ENCODE measurements around the gene RXRA.
A peak's percentile ranks its signal among the peaks of the same experiment; 100 is the strongest.

The RXRA gene

DNA sequence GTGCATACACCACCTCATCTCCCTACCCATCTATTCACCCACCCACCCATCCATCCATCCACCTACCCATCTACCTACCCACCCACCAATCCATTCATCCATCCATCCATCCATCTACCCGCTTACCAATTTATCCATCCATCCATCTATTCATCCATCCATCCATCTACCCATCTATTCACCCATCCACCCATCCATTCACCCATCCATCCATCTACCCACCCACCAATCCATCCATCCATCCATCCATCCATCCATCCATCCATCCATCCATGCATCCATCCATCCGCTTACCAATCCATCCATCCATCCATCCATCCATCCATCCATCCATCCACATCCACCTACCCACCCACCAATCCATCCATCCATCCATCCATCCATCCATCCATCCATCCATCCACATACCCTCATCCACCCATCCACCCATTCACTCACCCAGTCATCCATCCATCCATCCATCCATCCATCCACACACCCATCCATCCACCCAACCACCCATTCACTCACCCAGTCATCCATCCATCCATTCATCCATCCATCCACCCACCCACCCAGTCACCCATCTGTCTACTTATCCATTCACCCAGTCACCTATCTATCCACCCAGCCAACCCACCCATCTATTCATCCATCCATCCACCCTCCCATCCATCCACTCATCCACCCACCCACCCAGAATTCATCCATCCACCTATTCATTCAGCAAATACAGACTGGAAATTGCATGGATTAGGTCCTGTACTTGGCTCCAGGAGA is 125.6 kb downstream of the RXRA start:
- no peak for DNase-seq (ENCODE audit: low read depth in 2 of 2)

DNA sequence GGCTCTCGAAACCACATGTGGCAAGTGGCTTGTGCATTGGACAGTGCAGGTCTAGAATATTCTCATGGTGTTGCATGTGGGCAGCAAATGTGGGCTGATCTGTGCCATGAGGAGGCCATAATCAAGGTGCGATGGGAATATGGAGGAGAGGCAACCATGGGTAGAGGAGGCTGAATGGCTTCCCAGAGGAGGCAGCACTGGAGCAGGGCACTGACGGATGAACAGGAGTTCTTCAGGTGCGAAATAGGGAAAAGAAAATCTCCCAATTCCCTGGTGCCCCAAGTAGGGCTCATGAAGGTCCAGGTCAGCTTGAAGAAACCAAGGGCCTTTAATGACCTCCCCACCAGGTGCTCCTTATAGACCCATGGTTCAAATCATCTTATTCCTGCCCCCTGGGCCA is 126.5 kb downstream of the RXRA start:
- DNase-seq (ENCODE audit: low read depth in 2 of 2) = no peak

GRCh38 chr9:134453776-134454475 is 127.7 kb downstream of the RXRA start:
- no peak for DNase-seq (ENCODE audit: low read depth in 2 of 2)

GRCh38 chr9:134454476-134454857 is 128.2 kb downstream of the RXRA start:
- DNase-seq (ENCODE audit: low read depth in 2 of 2) = no peak

GRCh38 chr9:134455021-134455471 is 128.8 kb downstream of the RXRA start:
- DNase-seq (ENCODE audit: low read depth in 2 of 2) = no peak

DNA sequence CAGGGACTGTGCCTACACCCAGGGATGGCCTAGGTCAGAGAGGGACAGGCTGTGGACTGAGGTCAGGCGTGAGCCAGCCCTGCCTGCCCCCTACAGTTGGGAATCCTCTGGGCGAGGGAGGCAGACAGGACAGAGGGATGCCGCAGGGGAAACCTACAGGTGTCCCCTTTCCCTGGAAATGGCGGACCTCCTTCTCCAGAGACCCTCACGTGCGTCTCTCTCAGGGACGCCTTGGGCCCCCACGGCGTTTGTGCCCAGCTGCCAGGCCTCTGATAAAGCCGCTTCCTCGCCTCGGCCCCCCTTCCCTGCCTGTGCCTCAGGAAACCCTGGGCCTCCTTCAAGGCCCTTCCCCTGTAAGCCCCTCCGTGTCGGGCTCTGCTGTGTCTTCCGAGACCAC is 129.3 kb downstream of the RXRA start:
- DNase-seq (ENCODE audit: low read depth in 2 of 2) = no peak

- DNase-seq (ENCODE audit: low read depth in 2 of 2) = peak; percentile 43 to 58
These were observed 129.9 kb downstream of the RXRA start for GRCh38 chr9:134455934-134456755.

DNA sequence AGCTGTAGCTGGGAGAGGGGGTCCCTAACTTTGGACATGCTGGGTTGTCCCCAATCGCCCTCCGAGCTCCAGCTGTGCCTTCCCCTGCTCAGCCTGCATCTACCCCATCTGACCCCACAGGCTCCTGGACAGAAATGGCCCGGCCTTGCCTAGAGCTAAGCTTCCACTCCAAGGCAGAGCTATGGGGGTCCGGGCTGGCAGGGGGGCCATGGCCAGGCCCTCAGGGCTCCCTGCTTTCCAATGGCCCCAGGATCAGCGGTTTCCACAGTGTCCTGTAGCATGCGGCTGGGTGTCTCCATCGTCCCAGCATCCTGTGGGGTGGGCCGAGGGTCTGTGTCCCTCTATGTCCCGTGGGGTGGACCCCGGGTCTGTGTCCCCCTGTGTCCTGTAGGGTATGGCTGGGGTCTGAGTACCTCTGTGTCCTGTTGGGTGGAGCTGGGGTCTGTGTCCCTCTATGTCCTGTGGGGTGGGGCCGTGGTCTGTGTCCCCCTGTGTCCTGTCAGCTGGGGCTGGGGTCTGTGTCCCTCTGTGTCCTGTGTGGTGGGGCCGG is 130.6 kb downstream of the RXRA start:
- no peak for DNase-seq (ENCODE audit: low read depth in 2 of 2)

DNA sequence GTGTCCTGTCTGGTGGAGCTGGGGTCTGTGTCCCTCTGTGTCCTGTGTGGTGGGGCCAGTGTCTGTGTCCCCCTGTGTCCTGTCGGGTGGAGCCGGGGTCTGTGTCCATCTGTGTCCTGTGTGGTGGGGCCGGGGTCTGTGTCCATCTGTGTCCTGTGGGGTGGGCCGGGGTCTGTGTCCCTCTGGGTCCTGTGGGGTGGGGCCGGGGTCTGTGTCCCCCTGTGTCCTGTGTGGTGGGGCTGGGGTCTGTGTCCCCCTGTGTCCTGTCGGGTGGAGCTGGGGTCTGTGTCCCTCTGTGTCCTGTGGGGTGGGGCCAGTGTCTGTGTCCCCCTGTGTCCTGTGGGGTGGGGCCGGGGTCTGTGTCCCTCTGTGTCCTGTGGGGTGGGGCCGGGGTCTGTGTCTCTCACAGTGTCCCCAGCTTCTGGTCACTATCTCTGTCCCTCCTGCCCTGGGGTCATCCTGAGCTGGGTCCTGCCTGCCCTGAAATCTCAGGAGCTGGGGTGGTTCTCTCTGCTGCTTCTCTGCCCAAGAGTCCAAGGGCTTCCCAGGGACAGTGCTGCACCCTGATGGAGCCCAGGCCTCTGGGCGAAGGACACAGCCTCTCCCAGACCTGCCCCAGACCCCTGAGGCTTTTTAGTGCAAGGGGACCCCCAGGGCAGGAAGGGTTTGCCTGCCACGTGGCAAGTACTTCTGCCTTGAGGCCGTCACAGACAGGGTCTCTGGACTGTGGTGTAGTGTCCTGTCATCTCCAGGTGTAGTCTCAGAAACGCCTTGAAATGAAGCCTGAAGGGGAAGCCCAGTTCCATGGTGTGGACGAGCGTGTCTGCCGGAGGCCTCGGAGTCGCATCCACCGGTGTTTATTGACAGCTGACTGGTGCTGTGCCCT is 131.3 kb downstream of the RXRA start:
- DNase-seq (ENCODE audit: low read depth in 2 of 2) = no peak

GRCh38 chr9:134458207-134459108 is 132.2 kb downstream of the RXRA start:
- DNase-seq (ENCODE audit: low read depth in 2 of 2) = no peak

- DNase-seq (ENCODE audit: low read depth in 2 of 2) = no peak
These were observed 132.9 kb downstream of the RXRA start for GRCh38 chr9:134459164-134459563.

DNA sequence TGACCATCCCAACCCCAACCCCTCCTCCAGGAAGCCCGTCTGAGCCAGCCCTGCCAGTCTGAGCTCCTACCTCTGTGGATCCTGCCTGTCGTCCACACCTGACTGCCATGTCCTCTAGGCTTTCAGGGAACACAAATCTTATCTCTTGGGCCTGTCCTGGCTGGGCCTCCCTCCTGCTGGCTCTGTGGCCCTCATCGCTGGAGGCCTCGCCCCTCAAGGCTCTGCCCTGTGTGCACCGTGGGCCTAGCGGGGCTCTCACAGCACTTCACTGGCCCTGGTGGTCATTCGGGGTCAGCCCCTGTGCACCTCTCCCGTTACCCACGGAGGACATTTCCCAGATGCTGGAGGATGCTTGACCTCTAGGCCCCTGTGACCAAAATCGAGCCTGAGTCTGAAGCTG is 133.3 kb downstream of the RXRA start:
- DNase-seq (ENCODE audit: low read depth in 2 of 2) = no peak

GRCh38 chr9:134460206-134460605 is 134.0 kb downstream of the RXRA start:
- no peak for DNase-seq (ENCODE audit: low read depth in 2 of 2)

DNA sequence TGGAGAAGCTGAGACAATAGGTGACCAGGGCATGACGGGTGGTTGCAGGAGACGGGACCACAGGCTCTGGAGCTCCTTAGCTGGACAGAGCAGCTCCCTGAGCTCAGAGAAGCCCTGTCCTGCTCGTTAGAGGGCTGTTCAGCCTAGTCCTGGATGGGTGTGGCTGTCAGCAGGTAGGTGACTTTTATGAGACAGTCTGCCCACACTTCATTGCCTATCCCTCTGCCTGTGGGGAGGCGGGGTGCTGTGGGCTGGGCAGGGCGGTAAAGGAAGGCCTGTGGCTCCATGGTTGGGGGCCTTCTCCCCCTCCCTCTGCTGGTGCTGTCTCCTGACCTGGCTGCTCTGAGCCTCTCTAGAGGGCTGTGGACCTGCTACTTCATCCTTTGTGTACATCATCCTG is 134.6 kb downstream of the RXRA start:
- DNase-seq (ENCODE audit: low read depth in 2 of 2) = no peak

DNA sequence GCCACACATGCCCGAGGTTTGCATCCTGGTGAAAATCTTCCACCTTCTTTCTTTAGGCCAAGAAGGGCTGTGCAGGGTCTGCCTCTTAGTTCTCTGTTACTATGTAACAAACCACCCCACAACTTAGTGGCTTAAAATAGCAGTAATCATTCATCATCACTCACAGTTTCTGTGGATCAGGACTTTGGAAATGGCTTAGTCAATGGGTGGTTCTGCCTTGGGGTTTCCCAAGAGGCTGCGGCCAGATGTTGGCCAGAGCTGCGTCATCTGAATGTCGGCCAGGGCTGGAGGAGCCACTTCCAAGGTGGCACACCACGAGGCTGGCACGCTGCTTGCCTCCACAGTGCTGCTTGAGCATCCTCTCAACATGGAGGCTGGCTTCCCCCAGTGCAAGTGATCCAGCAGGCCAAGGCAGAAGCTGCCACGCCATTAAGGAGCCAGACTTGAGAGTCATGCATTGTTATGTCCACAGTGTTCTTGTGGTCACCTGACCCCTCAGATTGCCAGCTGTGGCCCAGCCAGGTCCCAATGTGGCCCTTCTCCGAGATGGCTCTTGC is 135.2 kb downstream of the RXRA start:
- no peak for DNase-seq (ENCODE audit: low read depth in 2 of 2)

DNA sequence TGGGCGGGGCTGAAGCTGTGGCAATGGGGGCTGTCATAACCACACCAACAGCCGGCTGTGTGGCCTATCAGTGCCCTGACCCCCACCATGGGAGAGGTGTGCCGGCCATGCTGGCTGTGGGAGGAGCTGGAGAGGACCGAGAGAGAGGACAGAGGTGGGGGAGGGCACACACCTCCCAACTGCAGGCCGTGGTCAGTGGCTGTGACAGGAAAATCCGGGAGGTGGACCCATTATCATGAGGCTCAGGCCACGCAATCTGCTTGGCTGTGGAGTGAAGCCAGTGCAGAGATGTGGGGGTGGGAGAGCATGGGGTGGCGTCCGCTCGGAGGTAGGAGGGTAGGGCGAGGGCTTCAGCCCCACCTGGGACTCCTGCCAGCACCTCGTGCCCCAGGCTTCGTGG is 136.1 kb downstream of the RXRA start:
- no peak for DNase-seq (ENCODE audit: low read depth in 2 of 2)

- no peak for DNase-seq (ENCODE audit: low read depth in 2 of 2)
These were observed 137.0 kb downstream of the RXRA start for GRCh38 chr9:134463280-134463679.

DNA sequence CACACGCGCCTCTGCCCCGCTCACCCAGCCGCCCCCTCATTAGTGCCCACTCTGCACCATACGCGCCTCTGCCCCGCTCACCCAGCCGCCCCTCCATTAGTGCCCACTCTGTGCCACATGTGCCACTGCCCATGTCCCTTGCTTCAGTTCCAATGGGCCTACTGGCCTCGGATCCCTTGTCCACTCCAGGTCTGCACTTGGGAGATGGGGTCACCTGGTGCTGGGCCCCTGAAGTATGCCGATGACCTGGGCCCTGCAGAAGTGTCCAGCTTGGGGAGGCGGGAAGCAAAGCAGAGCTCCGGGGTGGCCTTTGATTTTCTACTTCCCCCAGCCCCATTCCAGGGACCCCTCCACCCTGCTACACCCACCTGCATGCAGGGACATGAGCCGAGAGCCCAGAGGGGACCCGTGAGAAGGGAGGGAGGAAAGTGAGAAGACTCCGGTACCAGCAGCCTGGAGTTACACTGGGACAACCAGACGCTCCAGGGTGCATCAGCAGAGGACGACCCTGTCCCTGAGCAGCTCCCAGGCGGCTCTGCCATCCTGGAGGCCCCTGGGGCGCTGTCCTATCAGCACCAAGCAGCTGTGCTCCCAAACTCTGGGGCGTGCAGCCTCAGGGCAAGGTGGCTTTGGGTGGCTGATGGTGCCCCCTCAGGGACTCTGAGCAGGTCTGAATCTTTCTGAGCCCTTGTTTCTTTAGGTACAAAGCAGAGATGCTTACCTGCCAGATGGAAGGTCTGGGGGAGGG is 140.8 kb downstream of the RXRA start:
- DNase-seq (ENCODE audit: low read depth in 2 of 2) = no peak

DNA sequence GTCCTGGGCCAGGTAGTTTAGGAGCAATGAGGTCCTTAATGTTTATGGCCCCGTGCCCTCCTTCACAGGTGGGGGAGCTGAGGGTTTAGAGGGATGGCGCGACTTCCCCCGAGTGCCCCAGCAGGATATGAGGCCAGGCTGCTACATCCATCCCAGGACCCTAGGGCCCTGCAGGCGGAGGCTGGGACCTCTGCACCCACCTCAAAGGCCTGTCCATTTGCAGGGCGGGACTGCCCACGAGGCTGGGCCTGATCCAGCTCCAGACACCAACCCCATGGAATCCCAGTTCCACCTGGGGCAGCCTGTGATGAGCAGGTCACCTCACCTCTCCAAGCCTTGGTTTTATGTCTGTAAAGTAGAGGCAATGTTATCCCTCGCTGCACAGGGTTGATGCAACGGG is 142.1 kb downstream of the RXRA start:
- DNase-seq (ENCODE audit: low read depth in 2 of 2) = no peak
